HG02642 (cell line): ENCODE data around the gene ADORA1.

ENCODE experiments used
- ATAC-seq: cut with Tn5 transposase; IDR thresholded peaks from one replicate; pipeline ENCODE4 v1.9.1; 2021; ENCODE audit warnings: mild to moderate bottlenecking; ENCODE audit not compliant: unreplicated experiment, poor library complexity

ADORA1 gene

DNA sequence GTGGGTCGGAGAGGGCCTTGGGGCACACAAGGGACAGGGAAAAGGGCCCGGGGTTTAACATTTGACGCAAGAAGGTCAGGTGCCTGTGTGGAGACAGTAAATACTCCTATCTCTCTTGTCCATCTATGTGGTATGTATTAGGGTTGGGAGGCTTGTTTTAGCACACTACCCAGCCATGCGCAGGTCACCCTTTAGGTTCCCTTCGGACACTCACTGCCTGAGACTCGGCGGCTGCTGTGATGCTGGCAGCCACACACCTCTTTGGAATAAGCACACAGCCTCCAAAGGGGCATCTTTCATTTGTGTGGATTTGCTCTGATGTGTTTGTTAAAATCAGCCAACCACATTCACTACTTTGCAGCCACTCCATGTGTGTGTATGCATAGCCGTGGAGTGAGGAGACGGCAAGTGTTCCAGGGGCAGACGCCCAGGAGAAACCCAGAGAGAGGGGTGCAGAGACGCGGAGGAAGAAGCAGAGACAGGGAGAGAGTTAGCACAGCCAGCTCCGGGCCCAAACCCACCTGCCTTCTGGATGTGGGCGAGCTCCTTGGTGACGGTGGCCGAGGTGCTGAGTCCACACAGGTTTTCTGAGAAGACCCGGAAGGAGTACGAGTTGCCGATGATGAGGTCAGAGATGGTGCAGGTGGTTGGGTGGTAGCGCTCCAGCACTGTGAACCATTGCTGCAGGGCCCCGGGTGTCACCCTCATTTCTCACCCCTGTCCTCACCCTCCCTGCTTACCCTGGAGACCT, 42.4 kb downstream of the ADORA1 start:
- no peak for ATAC-seq

GRCh38 chr1:203170625-203171330, 43.3 kb downstream of the ADORA1 start:
- ATAC-seq: no peak

DNA sequence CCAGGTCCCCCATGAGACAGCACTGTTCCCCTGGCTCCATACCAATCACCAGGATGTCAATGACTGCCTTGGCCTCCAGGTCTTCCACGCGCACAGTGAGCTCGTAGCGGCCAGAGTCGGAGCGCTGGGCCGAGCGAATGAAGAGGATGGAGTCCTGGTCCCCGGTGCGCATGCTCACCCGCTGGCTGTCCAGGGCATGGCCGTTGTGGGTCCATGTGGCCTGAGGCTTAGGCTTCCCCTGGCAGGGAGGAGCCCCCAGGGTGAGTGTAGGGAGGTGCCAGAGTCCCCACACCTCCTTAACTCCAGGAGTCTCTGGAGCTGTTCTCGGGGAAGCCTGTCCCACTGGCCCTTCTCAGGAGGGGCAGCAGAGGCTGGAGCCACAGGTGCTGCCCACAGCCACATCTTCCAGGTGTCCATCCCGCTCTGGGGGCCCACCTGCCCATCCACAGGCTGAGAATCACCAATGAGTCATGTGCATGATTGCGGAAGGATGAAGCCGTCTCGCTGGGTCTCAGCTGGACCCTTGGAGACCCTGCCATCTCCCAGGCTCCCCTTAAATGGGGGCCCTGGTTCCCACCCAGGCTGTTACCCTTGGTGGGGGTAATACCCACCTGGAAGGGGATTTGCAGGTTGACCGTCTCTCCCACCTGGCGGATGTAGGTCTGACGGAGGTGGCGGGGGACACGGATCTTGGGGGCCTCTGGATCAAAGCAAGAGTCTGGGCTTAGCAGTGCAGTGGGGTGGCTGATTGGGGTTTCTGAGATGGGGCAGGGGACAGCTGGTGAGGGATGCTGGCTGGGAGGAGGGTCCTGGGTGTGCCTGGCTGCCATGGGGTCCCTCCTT, 44.0 kb downstream of the ADORA1 start:
- ATAC-seq: no peak

GRCh38 chr1:203172184-203173010, 44.9 kb downstream of the ADORA1 start:
- no peak for ATAC-seq

DNA sequence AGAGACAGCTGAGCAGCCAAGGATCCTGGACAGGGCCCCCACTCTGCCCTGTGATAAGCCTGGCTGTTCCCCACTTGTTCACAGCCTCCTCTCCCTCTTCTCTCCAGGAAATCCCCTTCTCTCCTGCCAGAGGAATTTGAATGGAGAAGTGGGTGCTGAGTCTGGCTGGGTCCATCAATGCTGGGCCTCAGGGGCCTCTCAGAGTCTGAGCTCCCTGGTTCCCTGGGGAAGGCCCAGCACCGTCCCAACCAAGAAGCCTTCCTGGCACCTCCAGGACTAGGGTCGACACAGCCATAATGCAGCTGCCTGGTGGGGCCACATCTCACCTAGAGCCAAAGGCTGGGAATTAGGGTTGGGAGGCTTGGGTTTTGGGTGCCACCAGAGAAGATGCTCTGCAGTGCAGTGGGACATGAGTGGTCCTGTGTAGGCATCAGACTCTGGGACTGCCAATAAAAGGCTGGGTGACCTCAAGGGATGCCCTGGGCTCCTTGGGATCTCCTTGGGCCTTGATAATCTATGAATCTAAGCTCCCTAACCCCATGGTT, 45.6 kb downstream of the ADORA1 start:
- ATAC-seq: no peak

DNA sequence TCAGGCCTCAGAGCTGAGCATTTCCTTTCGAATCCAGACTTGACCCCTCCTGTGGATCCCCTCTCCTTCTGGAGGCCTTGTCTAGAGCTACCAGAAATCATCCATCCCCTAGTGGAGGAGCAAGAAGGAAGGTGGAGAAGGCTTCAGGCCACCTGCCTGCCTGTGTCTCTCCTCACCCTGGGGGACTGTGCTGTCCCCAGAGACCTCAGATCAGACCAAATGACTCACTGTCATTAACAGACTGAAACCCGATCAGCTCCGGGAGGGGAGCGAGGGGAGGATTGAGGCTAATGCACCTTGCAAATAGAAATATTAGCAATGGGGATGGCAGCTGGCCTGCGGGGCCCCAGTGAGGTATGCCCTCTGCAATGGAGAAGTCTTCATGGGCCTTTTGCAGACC, 46.0 kb downstream of the ADORA1 start:
- ATAC-seq: peak; percentile 86

DNA sequence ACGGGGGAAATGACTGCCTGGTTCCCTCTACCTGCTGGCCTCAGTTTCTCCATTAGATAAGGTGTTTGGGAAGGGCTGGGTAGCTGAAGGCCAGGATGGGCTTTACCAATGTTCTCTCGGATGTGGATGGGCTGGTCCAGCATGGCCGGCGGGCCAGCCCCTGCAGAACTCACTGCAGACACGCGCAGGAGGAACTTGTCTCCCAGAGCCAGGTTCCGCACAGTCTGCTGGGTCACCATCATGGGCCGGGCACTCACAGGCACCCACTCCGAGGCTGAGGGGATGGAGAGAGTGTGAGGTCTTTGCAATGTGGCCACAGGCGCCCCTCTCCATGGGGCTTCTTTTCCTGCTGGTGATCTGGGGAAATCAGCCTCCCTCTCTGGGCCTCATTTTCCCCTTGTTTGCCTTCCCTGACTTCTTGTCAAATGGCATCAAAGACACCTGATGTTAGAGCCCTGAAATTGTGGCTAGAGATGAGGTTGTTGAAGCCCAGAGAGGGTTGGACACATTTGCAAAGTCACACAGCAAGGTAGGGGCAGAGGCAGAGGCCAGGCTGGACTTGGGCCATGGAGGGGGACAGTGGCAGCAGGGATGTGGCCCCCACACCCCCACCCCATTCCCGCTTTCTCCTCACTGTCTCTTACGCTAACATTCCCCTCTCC, 46.9 kb downstream of the ADORA1 start:
- no peak for ATAC-seq

DNA sequence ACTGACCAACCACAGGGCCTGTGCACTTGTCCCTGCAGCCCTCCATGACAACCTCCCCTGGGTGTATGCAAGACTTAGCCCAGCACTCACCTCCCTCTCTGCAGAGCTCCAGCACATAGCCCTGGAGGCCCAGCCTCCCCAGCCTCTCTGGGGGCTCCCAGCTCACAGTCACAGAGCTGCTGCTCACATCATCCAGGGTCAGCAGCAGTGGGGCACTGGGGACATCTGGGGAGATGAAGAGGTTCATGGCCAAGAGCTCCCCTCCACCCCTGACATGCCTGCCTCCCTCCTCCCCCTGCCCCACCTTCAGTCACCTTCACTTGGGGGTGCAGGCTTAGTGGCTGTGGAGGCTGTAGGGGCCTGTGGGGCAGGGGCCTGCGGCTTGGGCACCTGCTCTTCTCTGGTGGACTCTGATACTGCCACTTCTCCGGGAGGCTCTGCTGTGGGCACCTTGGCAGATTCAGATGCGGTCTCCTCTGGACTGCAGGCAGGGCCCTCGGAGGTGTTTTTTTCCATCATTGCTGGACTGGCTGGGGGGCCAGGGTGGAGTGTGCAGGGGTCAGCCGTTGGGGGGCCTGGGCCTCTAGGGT, 47.8 kb downstream of the ADORA1 start, which contains the start of gene MYBPH:
TSS of gene MYBPH (minus strand) at position 590 of the 590 bp plus-strand sequence. CDS start at position 519, 71 bp downstream.
- no peak for ATAC-seq

DNA sequence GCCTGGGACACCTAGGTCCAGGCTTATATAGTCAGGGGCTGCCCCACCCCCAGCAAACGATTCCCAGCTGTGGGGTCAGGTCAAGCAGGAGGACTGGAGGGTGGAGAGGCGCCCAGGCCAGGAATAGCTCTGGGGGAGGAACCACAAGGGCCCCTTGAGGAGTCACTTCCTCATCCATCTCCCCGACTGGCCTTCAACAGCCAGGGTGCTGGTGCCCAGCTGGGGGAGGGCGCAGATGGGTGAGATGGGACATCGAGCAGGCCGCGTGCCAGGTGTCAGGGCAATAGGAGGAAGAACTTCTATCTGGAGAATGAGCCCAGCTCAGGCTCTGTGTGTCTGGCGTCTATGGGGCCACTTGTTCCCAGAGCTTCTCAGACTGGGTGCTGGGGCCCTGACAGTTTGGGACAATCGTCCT, 48.3 kb downstream of the ADORA1 start:
- ATAC-seq: no peak

GRCh38 chr1:203176273-203177035, 48.9 kb downstream of the ADORA1 start:
- ATAC-seq: no peak

- ATAC-seq: no peak
These were observed 49.5 kb downstream of the ADORA1 start for GRCh38 chr1:203177036-203177405.

- no peak for ATAC-seq
These were observed 50.0 kb downstream of the ADORA1 start for GRCh38 chr1:203177470-203178039.

GRCh38 chr1:203178083-203178482, 50.6 kb downstream of the ADORA1 start:
- ATAC-seq: no peak

DNA sequence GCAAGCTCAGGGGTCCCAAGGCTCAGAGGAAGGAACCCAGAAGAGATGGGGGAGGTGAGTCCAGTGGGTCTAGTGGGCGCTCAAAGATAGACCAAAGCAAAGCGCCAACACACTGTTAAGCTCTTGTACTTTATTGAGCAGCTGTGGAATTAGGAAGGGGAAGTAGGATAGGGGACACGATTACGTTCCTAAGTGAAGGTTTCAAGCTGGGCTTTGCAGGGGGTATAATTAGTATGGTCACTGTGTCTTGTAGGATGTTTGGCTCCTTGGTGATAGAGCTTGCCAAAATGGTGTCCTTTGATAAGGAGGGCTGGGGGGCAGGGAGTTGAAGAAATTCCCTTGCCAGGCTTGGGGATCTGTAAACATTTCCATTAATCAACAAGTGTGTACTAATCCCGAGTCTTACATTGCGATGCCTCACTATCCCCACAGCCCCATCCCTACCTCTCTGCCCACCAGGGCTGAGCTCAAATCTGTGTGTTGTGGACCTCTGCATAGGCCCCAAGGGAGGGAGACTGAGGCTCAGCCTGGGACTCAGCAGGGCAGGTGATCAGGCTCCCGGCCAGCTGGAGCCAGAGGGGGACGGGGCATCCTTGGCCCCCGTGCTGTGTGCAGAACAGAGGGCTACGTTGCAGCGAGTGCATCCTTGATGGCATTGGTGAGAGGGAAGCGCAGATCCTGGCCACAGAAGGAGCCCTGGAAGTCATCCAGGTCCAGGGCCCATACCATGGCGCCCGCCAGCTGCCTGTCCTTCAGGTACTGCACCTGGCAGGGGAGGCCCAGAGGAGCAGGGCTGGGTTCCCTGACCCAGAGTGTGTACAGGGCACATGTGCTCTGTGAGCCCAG, 51.5 kb downstream of the ADORA1 start:
- no peak for ATAC-seq

- no peak for ATAC-seq
These were observed 52.1 kb downstream of the ADORA1 start for GRCh38 chr1:203179667-203180005.

DNA sequence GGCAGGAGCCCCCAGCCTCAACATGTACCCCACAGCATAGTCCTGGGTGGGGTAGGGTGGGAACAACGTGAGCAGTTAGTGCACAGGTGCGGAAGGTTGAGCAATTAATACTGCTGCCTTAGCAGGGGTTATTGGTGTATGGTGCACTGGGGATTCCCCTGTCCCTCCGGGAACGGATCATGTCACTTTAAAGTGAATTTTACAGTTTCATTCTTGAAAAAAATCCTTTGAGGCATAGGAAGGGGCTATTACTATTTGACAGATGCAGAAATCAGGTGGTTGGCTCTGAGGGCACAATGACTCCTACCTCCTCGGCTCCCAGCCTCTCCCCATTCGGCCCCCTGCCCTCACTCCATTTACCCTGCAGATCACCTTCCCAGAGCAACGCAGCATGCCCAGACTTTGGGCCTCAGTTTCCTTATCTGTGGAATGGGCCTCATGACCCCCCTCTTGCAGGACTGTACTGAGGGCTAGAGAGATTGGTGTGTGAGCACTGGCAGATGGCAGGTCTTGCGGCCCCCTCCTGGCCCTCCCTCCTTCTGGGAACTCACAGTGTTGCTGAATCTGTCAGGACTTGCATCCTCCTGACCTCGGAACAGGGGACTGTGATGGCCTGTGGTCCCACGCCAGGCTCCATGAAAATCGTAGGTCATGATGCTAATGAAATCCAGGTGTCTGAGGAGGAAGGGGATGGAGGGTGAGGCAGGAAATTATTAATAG, 53.2 kb downstream of the ADORA1 start:
- no peak for ATAC-seq
